Hematopoietic multipotent progenitor cell treated with erythropoietin and hydrocortisone succinate and interleukin-3 and kit ligand, for 15 days (in vitro differentiated cells): Measurements from ENCODE around the gene PCSK5.

Source experiments
- DNase-seq: peaks from one replicate; pipeline ENCODE4 v3.0.0-alpha.2; 2015; ENCODE audit warnings: low spot score

The PCSK5 gene

DNA sequence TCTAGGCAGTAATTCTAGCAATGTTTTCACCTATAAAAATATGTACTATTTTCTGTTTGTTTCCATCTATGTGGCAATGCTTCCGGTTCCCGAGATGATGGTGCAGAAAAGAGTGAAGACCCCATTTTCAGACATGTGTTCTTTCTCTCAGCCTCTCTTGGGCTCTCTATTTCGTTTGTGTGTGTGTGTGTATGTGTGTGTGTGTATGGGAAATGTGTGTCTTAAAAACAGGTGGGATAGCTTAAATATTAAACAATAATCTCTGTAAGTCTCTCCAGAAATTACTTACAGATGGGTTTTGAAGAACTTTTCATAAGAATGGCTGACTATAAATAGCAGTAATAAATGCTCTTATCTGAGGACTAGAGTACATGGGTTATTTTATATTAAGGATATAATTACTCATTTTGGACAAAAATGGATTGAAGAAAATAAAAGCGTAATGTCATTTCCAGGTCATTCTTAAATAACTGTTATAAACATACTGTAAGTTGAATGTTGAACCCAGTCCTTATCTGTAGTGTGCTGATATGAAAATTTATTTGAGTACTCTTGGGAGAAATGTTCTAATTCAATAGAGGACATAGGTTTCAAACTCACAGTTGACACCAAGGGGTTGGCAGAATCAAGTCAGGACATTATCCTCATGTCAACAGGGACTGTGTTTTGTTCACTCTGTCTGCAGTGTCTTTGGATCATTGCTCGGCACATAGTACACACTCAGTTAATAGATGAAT is 31.1 kb downstream of the PCSK5 start:
- no peak for DNase-seq

DNA sequence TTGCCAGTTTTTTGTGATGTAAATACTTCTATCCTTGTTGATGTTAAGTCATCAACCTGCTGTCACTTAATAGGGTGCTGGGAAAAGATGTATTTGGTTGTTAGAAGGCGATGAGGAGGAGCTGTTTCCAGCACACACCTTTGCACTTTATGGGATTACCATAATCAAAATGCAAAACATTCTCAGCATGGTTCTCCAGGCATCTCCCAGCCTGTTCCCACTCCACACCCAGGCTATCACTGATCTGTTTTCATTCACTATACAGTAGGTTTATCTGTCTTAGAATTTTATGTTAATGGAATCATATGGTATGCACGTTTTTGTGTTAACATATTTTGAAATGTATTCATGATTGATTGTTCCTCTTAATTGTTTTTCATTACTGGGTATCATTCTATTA is 35.9 kb downstream of the PCSK5 start:
- no peak for DNase-seq

DNA sequence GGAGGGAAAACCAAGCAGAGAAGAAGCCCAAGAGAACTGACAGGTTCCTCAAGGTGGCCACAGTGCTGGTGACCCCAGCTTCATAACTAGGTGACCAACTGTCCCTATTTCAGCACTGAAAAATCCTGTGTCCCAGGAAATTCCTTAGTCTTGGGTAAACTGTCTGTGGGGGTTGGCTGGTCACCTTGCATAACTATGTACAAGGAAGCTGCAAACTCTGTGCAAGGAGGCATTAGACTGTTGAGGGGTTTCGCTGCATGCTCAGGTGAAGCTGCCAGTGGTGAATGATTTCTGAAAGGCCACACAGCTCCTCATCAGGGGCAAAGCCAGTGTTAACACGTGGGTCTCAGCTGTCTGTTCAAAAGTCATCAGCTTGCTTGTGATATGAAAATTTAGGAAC is 36.9 kb downstream of the PCSK5 start:
- DNase-seq, result no peak

DNA sequence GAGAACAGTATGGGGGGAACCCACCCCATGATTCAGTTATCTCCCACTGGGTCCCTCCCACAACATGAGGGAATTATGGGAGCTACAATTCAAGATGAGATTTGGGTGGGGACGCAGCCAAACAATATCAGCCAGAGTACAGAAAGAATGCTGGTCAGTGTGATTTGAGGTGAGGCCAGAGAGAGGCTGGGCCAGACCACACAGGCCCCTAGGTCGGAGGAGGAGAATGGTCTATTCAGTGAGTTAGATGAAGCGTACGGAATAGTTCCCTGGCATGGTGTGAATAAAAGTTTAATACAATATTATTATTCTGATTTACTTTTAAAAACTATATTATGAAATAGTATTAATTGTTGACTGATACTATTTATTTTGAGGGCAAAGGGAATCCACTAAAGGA is 39.7 kb downstream of the PCSK5 start:
- no peak for DNase-seq

DNA sequence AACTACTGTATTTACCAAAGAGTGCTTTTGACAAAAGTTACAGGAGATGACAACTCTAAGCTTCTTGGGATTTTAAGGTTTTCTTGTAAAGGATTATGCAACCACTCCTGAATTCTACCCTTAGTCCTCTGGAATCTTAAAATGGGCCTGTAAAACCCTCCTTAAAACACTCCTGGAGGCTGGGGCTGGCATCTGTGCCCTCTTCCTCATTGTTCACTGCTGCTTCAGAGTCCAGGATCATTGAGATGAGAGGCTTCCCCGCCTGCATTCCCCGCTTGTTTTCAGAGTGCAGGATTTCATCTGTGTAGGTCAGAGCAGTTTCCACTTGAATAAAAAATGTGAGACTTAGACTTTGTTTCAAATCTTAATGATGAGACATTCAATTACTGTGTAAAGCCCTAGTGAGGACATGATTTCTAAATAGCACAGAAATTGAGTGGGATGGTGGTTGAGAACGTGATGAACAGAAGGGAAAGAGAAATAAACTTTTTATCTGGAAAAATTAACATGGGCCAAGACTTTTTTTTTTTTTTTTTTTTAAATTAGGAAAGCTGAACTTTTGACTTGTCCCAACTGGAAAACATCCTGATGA is 40.4 kb downstream of the PCSK5 start:
- no peak for DNase-seq

DNA sequence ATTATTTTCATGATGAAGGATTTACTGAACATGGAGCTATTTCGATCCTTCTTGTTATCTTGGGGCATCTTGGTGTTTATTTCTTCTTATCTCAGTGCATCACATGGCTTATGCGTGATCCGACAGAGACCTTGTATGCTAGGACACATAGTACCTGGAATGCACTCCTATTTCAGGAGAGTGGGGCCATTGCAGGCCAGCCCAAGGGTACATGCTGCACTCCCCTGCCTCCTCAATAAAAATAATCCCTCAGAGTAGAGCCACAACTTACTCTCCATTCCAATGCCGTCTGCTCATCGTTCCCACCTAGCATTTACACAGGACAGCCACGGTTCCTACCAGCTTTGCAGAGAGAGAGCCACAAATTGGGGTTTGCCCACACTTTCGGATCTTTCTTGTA is 43.5 kb downstream of the PCSK5 start:
- DNase-seq, result no peak

DNA sequence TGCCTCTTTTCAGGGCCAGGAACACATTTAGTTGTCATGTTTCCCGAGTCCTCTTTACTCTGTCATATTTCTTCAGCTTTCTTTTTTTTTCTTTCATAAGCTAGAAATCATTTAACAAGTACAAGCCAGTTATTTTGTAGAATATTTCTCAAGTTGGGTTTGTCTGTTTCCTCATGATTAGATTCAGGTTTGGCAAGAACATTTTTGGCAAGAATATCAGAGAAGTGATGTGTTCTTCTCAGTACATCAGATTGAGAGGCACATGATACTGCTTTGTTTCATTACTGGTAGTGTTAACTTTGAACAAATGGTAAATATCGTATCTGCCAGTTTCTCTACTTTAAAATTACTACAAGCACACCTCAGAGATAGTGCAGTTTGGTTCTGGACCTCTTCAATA is 45.1 kb downstream of the PCSK5 start:
- DNase-seq, result no peak

DNA sequence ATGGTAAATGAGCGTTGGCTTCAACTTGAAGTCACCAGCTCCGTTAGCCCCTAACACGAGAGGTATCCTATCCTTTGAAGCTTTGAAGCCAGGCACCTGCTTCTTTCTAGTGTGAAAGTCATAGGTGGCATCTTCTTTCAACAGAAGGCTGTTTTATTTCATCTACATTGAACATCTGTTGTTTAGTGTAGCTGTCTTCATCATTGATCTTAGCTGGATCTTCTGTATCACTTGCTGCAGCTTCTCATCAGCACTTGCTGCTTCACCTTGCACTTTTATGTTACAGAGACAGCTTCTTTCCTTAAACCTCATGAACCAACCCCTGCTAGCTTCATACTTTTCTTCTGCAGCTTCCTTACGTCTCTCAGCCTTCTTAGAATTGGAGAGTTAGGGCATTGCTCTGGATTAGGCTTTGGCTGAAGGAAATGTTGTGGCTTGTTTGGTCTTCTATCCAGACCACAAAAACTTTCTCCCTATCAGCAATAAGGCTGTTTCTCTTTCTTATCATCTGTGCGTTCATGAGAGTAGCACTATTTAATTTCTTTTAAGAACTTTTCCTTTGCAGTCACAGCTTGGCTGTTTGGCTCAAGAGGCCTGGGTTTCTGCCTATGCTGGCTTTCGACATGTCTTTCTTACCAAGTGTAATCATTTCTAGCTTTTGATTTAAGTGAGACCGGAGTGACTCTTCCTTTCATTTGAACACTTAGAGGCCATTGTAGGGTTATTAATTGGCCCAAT is 47.2 kb downstream of the PCSK5 start:
- no peak for DNase-seq

DNA sequence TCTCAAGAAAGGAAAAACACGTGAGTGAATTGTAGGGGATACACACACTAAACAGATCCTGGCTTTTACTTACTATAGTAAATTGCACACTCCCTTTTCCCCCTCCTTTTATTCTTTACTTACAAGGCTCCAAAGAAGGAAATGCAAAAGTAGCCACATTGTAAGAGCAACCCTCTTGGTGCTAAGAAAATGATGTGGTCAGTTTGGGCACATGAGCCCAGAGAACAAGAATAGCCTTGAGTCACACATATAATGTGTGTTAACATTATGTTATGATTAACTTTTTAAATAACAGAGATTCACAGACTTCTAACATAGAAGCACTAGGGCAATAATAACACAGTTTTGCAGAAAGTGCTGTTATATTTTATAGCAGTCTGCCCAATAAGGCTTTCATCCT is 48.5 kb downstream of the PCSK5 start:
- no peak for DNase-seq

DNA sequence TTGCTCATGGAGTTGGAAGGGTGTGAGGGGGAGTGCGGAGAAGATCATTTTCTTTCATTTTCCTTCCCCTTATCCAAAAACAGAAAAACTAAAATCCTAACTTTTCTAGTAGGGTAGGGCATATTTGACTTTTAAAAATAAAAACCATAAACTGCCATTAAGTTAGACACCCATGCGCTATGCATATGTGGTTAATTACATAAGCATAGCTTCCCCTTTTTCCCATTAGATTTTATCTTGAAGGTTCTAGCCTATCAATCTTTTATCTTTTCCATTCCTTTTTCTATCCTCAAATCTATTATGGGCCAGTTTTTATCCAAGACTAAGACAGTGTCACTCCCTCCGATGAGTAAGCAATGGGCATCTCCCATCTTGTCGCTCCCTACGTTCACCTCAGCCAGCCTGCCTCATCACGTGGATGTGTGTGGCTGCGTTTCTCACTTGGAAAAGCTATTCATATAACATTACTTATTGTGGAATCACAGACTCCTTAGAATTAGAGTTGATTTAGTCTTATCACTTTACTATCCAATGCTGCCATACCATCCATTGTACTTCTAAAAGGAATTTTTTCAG is 49.2 kb downstream of the PCSK5 start:
- no peak for DNase-seq

DNA sequence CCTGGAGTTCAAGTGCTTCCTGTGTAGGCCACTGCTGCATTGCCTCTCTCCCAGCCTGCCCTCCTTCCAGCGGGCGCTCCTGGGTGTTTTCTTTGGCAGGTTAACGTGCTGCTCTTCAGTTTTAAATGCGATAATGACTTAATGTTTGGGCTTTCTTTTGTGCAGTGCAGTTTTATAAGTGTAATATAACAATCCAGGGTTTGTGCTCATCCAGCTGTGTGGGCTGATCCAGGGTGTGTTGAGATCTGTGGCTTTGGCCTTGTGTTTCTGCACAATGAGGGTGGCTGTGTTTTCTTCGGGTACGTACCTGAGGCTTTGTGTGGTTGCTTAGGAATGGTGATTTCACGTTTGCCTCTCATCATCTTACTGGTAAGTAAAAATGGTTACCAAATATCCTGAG is 50.6 kb downstream of the PCSK5 start:
- DNase-seq, result no peak

DNA sequence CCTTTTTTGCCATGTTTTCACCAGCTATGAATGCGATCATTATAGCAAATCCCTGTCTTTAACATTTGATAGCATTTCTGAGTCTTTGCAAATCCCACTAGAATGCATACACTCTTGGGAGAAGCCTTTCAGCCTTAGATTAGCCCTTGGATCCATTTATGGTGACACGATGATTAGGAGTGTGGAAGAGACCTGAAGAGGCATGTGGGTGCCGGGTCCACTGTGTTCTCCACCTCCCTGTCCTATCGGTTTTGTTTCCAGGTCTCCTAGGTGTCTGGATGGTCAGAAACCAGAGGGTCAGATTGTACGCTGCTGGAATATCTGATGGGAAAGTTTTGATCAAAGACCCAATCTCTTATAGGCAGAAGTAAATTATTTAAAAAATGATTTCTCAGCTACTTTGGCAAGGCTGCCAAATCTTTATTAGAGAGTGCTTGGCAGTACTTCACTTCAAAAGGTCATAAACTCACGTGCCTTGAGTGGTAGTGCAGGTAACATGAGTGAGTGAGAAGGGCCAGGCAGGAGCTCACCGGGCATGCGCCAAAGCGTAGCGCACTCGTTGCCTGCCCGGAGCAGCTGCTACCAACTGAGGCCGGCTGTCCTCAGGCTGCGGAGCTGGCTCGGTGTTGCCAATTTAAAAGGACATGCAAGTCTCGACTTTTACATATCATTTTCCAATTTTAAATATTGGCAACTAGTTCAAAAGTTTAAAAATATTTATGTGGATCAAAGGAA is 51.3 kb downstream of the PCSK5 start:
- DNase-seq, result no peak

DNA sequence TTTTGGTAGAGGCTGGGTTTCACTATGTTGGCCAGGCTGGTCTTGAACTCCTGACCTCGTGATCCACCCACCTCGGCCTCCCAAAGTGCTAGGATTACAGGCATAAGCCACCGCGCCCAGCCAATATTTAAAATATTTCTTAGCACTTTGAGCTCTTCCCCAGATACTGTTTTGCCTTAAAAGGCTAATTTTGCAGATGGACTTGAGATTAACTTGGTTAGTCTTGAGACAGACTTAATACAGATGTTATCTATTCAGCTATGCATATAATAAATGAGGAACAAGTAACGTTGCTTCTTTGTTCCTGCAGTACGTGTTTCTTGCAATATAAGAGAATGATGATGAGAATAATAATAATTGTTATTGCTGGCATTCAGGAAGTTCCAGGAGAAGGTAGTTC is 56.3 kb downstream of the PCSK5 start:
- no peak for DNase-seq

DNA sequence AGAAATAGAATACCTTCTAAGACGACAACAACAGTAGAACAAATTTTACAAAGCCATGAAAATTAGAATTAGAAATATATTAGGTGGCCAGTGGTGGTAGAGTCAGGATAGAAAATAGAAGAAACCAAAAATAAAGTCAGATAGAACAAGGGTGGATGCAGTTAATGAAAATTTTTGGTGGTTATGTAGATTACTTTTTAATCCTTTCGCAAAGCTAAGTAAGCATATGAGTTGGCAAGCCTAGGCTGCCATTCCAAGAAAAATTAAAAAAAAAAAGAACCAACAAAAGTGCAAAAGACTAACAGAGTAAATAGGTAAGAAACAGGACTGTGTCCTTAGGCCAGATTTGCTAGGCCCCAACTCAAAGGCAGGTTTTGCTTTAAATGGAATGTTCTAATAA is 56.8 kb downstream of the PCSK5 start:
- DNase-seq, result no peak

DNA sequence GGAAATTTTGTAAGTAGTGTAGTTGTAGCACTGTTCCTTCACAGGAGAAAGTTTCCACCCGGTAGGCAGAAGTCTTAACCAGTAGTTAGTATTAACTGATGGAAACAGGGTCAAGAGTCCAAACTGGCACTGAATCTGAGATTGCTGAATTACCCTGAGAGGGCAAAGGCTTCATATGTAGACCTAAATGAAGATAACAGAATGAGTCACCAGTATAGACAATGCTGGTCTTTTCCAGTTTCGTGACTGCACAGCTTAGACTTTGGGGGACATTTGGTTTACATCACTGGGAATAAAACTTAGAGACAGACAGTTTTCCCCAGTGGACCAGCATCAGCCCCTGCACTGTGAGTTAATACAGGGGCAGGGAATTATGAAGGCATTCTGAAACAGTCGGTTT is 60.5 kb downstream of the PCSK5 start:
- no peak for DNase-seq

DNA sequence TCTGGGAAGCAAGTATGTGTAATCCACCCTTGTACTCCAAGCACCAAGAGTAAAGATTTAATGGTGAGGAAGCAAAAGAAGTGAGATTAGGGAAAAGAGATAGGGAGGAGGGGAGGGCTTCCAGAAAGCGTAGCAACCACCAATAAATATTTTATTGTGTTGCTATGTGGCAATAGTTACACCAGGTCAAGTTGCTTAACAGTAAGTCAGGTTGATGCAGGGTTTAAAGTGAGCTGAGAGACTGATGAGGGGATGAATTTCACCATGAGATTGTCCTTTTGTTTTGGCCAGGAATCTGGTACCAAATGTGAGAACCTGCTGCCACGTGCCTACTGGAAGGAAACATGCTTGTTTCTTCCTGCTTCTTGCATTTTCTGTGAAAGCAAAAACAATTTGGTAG is 62.7 kb downstream of the PCSK5 start:
- DNase-seq, result no peak

DNA sequence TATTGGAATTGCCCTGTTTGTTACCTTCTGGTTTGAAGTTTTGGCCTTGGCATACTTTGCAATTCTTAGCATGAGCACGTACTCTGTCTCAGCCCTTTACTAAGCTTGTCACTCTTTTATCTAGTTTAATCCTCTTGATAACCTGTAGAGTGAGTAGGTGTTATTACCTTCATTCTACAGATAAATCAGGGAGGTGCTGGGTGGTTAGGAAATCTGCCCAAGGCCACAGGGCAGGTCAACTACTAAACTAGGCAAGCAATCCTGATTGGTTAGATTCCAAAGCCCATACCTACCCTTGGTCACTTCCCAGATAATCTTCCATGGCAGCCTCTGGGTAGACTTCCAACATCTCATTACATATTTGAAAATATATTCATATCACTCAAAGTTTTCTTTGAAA is 65.7 kb downstream of the PCSK5 start:
- no peak for DNase-seq

DNA sequence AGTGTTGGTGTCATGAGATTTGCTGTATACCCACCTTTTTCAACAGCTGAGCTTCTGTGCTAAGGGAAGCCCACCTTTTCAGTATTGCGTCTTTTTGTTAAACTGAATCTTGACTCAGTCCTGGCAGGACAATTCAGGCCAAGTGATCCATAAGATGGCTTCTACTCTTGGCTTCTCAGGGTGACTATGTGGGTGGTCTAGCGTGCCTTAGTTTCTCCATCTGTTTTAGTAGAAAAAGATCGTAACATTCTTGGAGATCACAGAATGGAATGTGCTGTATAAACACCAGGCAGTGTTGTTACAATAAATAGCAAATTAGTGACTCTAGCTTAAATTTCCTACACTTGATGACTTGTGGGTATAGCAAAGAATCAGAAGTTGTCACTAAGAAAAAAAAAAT is 66.6 kb downstream of the PCSK5 start:
- DNase-seq, result no peak

DNA sequence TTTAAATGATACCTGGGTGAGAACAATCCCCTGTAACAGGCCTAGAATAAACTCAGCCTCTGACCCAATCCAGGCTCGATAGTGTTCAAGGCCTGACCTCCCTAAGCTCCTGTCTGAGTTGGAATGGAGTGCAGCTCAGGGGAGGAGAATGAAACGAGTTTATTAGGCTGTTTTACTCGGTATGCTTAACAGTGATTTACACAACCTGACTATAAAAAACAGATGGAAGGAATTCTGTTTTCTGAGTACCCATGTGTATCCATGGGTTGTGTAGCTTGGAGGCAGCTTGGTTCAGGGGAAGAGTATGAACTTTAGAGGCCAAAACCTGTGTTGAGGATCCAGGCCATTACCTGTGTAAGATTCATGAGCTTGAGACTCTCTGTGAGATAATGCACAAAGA is 67.8 kb downstream of the PCSK5 start:
- no peak for DNase-seq

DNA sequence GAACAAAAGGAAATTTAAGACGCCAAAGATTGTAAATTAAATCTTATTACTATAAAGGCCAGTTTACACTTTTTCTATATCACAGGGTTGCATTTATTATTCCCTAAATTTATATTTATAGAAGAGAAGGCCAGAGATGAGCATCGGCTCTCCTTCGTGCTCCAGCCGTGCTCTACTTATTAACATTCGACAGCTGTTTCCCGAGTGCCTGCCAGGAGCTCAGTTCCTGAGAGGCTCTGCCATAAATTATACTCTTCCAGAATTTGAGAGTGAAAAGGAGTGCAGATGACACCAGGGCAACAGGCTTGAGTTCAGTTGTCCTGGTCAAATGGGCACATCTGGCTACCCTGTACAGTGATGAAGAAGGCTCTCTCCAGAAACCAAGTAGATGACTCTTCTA is 70.1 kb downstream of the PCSK5 start:
- DNase-seq, result no peak

DNA sequence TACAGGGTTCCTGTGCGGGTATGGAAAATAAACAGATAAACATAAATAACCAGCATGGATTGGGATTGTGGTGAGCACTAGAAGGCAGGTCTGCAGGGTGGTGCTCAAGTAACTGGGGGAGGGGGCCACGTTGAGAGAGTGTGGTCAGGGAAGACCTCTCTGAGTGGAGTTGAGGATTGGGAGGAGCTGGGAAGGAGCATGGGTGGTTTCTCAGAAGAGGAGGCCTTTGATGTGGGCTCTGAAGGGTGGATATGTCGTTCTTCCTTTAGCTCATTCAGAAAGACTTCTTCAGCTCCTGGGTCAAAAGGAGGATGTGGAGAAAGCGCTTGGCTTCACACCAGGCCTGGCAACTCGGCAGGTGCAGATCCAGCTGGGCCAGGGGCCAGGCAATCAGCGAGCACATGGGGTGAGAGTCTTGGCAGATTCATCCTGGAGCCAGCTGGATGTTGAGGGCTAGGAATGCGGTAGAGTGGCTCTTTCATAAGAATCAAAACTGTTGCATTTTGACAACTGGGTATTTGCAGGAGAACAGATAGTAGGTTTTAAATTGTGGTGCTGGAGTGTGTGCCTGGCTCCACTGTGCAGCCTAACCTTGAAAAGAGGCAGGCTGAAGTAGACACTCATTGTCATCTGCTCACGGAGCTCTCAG is 71.7 kb downstream of the PCSK5 start:
- DNase-seq, result no peak

DNA sequence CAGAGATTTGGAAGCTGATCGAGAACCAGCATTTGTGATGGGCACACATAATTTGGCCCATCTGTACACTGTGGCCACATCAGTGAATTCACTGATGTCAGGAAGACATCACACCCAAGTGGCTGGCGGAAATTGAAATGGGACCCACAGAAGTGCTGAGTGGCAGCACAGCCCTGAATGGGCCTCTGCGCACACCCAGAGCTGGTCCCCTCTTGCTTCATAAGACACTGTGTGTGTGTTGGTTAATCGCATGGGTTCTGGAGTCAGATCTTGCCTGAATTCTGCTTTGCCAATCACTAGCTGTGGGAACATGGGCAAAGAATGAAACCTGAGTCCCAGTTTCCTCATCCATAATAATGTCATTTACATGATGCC is 72.2 kb downstream of the PCSK5 start:
- DNase-seq, result no peak
